ENCODE results near the gene INCENP.

GRCh38 chr11:62130283-62131169 lies 6.7 kb downstream of the INCENP start:
- TF ChIP-seq CTCF (IDR thresholded peaks at IDR 0.05) = no peak
- TF ChIP-seq POLR2A (IDR thresholded peaks at IDR 0.05) = no peak
